SKM-1 treated with dmso at 0.1 percent for 144 hours (cell line): ENCODE data around the gene DPM1.

ENCODE experiments used
- DNase-seq: peaks from one replicate; lab custom pipeline; 2025; ENCODE audit not compliant: unreplicated experiment; lab: John Stamatoyannopoulos, UW

The DPM1 gene

GRCh38 chr20:50900261-50900660 lies 58.1 kb downstream of the DPM1 start:
- DNase-seq = no peak

GRCh38 chr20:50898475-50898874 lies 59.9 kb downstream of the DPM1 start:
- DNase-seq = no peak

GRCh38 chr20:50895111-50895830 lies 63.1 kb downstream of the DPM1 start:
- no peak for DNase-seq

DNA sequence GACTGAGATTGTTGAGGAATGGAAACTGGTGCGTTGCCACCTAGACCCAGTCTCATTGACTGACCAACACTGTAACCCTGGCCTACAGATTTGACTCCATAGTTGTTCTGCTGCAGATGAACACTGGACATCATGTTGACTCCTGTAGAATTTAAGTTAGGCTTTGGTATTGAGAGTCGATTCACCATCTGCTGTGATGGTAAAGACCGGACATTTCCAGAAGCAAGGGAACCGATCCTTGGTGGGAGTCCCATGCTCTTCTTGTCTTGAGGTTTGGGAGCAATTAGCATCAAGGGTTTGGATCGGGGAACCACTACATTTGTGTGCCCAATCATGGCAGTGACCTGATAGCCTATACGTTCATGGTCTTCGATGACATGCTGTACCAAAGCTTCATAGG lies 64.7 kb downstream of the DPM1 start:
- DNase-seq = no peak

- no peak for DNase-seq
Observed at GRCh38 chr20:50892394-50892793, 65.9 kb downstream of the DPM1 start.

DNA sequence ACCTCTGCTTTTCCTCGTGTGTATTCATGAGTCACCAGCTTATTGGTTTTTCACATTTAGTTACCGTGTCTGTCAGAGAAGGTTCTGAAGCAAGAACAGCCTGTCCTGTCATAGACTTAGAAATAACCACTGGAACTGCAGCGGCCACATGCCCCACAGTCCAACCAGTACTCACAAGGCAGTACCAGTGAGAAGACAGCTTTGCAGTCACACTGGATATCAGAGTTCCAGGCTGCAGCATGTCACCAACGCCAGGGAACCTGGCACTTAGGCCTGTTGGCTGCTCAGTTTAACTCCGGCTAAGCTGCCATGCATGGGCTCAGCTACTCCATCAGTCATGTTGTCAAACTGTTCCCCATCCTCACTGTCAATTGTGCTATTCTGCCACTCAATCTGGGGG lies 67.2 kb downstream of the DPM1 start:
- DNase-seq = no peak

GRCh38 chr20:50887576-50887975 lies 70.8 kb downstream of the DPM1 start:
- DNase-seq = no peak

DNA sequence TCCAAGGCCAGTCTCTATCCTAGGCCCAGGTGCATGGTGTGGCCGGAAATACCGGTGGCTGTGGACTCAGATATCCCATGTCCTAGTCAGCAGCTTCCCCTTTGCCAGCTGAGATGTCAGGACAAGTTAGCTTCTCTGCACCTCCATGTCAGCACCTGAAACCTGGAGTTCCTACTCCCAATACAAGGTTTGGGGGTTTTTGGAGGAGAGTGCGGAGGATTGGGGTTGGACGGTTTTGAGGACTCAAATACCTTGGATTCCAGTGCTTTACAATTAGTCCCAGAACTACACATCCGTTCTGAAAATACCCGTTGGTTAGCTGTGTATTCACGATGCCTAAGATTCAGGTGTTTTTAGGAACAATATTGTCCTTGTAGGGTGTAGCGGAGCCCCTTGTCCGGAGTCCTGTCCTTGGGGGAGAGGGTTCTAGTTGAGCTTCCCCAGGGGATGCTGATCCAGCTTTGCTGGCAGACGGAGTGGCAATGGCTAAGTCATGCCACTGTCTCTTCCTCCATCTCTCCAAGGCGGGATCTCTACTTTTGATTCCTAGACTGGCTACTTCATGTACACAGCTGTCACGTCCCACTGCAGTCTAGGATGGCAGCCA lies 72.0 kb downstream of the DPM1 start:
- DNase-seq = no peak

DNA sequence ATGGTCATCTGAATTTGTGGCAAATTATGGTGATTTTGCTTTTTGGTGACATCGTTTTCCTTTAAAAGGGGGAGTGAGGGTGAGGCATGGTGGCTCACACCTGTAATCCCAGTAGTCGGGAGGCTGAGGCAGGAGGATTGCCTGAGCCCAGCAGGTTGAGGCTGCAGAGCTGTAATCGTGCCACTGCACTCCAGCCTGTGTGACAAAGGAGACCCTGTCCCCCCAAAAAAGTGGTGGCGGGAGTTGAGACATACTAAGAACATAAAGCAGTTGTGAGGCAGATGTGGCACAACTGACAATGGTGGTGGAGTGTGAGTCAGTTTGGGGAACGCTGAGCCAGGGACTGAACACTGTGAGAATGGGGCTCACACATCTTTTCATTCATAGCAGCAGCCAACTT lies 72.6 kb downstream of the DPM1 start:
- no peak for DNase-seq

- no peak for DNase-seq
Observed at GRCh38 chr20:50885068-50885467, 73.3 kb downstream of the DPM1 start.
